ENCODE results near the gene CASP8AP2.

DNA sequence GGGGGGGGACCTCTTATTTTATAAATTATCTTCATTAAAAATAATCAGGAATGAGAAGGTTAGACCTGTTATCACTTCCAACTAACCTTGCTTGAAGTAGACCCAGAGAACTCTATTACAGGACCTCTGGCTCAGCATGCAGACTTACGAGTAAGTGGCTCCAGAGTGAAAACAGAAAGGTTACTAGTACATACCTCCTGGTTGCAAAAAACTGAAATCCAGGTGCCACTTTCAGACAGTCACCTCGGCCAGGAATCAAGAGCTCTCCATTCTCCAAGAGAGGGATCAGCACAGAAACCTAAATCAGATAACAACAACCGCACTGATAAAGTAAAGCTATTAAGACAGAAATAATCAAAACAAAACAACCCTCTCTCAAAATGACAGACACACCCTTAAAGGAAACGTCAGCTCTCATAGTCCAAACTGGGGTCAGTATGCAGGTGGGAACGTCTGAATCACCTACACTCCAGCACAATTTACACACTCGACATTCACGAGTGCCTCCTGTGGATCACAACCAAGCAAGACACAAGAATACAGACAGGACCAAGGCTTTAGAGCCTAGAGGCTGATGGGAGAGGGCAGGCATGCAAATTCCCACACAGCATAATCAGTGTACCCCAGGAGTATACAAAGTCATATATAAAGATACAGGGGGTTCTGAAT is 41.9 kb upstream of the CASP8AP2 start:
- TF ChIP-seq, protein P1, sequence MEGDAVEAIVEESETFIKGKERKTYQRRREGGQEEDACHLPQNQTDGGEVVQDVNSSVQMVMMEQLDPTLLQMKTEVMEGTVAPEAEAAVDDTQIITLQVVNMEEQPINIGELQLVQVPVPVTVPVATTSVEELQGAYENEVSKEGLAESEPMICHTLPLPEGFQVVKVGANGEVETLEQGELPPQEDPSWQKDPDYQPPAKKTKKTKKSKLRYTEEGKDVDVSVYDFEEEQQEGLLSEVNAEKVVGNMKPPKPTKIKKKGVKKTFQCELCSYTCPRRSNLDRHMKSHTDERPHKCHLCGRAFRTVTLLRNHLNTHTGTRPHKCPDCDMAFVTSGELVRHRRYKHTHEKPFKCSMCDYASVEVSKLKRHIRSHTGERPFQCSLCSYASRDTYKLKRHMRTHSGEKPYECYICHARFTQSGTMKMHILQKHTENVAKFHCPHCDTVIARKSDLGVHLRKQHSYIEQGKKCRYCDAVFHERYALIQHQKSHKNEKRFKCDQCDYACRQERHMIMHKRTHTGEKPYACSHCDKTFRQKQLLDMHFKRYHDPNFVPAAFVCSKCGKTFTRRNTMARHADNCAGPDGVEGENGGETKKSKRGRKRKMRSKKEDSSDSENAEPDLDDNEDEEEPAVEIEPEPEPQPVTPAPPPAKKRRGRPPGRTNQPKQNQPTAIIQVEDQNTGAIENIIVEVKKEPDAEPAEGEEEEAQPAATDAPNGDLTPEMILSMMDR (IDR thresholded peaks at IDR 0.05), result no peak
- no peak for TF ChIP-seq ZFX (IDR thresholded peaks at IDR 0.05; ENCODE audit: borderline replicate concordance)
